Retina (tissue), 1 donor: ENCODE data around the gene BHMT.

ENCODE experiments used
- DNase-seq: peaks from one replicate; pipeline ENCODE4 v3.0.0-alpha.2; 2016

Gene BHMT, protein sequence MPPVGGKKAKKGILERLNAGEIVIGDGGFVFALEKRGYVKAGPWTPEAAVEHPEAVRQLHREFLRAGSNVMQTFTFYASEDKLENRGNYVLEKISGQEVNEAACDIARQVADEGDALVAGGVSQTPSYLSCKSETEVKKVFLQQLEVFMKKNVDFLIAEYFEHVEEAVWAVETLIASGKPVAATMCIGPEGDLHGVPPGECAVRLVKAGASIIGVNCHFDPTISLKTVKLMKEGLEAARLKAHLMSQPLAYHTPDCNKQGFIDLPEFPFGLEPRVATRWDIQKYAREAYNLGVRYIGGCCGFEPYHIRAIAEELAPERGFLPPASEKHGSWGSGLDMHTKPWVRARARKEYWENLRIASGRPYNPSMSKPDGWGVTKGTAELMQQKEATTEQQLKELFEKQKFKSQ

DNA sequence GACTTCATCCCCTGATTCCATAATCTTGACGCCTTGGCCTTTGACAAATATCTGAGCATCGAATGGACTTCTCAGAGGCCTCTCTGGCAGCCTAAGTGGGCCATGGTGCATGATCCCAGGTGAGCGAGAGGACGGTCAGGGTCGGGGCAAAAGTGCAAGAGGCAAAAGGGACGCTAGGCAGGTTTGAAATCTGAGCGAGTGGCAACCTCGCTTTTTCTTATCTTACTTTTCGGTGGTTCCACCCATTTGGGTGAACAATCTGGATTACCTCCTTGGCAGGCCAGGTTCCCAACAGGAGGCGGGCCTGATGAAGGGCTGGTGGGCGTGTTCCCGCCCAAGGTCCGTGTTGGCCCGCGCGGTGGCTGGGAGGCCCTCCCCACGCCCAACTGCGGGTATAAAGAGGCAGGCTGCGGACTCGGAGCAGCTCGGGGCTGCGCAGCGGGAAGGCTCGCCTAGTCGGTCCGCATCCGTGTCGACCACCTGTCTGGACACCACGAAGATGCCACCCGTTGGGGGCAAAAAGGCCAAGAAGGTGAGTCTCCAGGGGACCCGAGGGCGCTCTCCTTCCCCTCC is at the start of gene BHMT:
Gene BHMT, plus strand, starts transcription at position 423 of the 573 bp plus-strand sequence. Its CDS starts 77 bp downstream, at position 500.
- DNase-seq = peak; percentile 63

DNA sequence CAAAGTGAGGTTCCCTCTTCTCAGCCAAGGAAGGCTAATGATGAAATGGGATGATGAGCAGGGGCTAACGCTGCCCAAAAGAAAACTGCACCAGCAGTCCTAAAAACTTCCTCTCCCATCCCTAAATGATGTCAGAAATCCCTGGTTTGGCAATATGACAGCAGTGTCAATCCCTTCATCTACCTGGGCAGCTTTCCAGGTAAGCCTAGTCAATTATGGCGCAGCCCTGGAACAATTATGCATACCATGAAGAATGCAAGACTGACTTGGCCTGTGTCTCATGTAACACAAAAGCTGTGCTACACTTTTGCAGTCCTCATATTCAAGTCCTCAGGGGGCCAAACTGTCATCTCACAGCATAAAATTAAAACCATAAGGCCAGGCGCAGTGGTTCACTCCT is 49.2 kb upstream of the BHMT start:
- no peak for DNase-seq

DNA sequence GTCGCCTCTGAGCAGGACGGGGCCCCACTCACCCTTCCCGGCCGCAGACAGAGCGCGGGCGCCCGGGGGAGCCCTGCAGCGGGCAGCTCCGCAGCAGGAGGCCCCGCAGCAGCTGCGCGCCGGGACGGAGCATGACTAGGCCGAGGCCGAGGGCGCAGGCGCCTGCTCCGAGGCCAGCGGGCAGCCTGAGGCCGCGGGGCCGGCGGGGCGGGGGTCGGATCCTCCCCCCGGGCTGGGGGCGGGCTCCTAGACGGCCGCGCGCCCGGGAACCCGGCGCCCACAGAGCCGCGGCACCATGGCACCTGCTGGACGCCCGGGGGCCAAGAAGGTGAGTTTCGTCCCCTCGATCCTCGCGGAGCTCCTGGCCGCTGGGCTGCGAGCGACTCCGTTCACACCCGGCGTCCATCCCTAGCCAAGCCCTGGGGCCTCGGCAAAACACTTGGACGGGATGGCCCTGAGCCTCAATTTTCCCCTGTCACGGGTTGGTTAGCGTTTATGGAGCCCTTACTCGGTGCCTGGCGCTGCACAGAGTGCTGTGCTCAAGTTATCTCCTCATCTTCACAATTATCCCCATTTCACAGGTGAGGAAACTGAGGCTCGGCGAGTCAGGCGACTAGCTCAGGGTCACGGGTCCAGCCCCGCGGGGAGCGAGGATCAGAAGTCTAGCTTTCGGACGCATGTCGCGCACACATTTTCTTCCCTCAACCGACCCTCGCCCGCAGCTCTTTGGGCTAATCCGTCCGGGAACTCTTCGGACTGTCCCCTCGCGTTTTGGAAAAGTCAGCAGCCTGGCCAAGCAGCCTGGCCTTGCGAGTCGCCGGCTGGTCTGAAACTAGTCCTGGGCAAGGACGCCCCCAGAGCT is 41.9 kb upstream of the BHMT start, which contains the start of the genes BHMT2 and DMGDH:
Gene BHMT2, plus strand, starts transcription at position 280 of the 862 bp plus-strand sequence. Its CDS starts 16 bp downstream, at position 296.
Gene DMGDH, minus strand, starts transcription at position 187 of the 862 bp plus-strand sequence. Its CDS starts 54 bp downstream, at position 133.
- peak; percentile 28 for DNase-seq

DNA sequence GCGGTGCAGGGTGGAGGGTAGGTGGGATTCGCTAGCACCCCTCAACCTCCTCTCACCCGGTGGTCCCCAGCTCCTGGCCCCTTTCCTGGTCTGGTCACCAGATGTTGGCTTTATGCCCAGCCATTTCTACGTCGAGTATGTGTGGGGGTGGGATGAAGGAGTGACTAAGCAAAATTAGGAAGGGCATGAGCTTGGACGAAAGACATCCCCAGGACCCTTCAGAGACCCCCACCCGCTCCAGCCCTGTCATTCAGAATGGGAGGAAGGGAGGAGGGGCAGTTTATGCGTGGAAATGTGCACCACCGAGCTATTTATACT is 41.3 kb upstream of the BHMT start:
- DNase-seq = no peak

DNA sequence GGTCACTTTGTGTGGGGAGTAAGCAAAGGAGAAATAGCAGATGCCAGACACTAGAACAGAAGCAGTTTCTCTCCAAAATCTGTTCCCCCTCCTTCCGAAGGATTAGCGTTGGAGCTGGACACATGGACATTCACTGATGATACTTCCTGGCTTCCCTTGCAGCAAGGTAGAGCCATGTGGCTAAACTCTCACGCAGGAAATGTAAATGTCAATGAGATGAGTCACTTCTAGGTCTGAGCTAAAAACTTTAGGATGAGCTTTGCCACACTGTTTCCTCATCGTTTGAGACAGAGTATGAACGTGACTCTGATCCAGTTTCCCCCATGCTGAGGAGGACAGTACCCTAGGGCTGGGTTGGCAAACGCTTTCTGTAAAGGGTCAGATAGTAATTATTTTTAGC is 37.0 kb upstream of the BHMT start:
- no peak for DNase-seq

DNA sequence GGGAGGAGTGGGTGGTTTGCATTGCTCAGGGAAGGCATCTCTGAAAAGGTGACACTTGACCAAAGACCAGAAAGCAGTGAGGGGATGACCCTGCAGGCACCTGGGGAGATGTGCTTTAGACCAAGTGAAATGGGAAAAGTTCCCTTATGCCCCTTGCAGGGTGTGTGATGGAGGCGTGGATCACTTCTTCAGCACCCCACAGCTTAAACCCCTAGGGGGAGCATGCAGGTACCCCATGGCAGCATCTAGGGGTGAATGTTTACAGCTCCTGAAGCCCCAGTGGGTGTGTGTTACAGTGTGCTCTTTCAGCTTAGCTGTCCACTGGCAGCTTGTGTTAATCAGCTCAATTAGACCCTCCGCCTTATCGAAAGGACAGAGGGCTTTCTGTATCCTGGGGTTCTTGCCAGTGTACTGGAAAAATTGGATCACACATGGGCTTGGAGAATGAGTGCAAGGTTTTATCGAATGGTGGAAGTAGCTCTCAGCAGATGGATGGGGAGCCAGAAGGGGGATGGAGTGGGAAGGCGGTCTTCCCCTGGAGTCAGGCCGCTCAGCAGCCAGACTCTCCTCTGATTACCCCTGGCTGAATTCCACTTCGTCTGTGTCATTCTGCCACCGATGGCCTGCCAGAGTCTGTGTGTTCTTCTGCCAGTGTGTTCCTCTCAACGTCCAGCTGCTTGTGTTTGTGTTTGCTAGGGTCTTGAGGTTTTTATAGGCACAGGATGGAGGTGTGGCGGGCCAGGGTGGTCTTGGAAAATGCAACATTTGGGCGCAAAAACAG is 35.8 kb upstream of the BHMT start:
- DNase-seq = no peak

DNA sequence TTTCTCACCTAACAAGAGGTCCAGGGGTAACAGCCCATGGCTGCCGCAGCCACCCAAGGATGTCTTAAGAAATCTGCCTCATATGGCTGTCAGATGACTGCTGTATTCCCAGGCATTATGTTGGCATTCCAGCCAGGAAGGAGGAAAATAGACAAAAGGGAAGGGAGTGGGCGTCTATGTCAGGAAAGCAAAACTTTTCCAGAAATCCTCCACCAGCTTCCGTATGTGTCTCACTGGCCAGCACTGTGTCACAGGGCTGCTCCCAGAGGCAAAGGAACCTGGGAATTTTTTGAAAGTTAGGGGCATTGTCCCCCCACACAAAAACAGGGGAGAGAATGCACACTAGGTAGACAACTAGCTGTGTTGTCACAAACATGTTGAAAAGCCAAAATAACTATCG is 34.8 kb upstream of the BHMT start:
- no peak for DNase-seq

DNA sequence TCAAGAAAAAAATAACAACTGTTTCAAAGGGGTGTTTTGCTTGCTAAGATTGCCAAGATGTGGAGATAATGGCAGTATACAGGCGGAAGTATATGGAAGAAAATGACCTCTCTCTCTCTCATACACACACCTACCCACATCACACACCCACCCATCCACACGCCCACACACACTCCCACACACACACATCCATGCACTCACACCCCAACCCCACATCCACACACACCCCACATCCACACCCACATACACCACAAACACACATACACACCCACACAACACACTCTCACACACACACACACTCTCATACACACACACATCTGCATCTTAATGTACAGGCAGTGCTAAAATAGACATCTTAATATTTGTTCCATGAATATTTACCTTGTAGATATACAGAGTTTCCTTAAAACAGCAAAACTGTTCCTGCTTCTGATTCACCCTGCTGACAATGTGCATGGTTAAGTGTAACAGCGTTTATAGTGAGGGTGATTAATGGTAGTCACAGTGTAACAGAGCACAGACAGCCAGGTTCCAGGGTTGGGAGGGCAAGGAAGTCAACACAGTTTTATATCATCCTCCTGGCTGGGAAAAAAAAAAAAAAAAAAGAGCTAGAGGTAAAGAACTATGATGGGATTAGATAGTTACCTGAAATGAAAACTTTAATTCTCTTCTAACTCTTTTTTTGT is 33.8 kb upstream of the BHMT start:
- DNase-seq = no peak

DNA sequence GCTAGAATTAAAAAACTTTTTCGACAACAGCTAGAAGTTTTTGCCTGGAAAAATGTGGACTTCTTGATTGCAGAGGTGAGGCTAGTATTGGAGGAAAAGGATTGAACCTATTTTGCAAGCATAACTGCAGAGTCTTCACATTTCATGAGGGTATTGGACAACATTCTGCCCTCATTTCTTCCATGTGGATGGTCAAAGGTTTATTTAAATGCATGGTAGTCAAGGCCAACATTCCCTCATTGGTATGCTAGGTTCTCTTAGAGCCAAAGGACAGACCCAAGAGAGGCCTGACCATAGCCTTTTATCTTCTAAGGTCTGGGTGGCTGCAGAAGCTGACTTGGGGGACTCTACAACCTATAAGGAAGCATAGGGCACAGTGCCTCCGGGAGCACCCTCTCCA is 30.8 kb upstream of the BHMT start:
- no peak for DNase-seq

DNA sequence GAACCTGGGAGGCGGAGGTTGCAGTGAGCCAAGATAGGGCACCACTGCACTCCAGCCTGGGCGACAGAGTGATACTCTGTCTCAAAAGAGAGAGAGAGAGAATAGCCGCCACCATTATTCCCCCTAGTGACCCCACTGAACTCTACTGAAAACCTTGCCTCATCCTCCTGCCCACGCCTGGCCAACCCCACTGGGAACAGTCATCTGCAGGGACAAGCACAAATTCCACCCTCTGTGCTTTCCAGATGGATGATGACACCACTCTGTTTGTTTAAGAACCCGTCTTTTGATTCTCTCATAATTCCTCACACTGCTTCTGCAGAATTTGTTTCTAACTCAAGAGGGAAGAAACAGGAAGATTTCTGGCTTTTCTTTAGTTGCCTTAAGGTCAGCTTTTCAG is 29.8 kb upstream of the BHMT start:
- DNase-seq = no peak

DNA sequence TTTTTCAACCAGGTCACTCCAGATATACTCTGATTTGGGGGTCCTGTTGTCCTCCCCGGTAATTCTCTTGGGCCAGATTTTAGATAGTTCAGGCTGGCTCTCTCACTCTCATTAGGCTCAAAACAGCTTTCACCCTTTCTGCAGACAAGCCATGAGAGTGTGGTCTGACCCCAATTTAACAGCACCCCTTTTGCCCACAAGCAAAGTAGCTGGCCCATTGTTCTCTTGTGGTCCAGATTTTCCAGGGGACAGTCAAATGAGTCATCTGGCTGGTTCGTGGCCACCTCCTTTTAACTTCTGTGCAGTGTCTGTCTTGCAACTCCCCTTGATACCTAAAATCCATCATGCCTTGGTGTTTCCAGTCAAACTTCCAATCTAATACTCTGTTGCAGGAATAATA is 25.5 kb upstream of the BHMT start:
- DNase-seq = no peak

DNA sequence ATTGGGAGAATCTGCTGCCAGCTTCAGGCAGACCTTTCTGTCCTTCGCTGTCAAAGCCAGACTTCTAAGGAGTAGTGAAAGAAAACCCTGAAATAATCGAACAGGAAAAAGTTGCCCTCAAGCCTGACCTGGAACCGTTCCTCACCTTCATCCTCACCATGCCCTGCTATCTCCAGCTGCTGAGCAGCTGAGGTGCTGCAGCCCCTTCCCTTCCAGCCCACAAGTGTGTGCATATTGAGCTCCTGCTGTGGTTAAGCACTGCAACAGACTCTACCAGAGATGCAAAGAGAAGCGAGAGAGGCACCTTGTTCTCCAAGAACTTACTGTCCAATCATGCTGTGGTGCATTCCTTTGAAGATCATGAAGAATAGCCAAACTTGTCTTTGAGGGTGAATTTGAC is 23.1 kb upstream of the BHMT start:
- DNase-seq = no peak

DNA sequence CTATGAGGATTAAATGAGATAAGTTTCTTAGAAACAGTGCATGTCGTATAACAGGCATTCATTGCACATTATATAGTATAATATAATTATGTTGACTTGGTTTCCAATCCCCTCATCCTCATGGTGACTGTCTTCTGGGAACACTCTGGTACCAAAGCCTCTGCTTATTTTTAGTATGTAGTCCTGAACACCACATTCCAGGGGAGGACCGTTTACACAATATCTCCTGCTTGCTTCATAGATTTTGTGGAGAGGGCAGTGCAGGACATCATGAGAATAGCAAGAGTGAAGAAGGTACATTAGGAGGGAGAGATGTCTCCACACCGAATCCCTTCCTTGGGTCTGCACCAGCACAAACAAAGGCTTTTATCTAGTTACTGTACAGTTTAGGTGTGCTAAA is 20.5 kb upstream of the BHMT start:
- DNase-seq = no peak

DNA sequence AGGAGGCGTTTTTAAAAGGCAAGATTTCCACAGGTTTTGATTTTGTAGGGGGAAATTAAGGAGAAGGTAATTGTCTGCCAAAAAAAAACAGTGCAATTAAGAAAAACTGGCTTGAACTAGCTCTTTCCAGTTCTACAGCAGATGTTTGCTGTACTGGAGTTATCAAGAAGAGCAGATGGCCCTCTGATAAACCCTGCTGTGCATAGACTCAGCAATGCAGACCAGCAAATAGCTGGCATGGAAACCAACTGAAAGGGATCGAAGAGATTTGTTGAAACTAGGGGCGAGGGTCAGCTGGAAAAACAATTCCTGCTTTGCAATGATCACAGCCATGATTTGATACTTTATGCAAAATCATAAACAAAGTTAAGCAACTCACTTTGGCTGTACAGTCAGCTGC is 17.8 kb upstream of the BHMT start:
- peak; percentile 34 for DNase-seq

DNA sequence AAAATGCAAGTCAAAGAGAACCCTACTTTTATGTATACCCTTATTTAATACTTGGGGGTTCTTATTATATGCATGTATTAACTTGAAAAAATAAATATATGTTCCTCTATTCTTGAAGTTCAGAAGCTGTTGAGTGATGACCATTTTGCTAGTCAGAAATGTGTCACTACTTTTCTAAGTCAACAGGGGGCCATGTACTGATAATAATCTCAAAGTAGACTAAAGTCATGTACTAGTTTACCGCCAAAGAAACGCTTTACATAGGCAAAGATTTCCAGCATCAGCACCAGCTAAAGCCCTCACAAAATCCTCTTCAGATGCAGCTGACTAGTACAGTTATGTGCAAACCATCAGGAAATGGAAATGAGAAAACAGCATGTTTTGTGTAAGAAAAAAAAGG is 5.7 kb upstream of the BHMT start:
- DNase-seq = no peak

DNA sequence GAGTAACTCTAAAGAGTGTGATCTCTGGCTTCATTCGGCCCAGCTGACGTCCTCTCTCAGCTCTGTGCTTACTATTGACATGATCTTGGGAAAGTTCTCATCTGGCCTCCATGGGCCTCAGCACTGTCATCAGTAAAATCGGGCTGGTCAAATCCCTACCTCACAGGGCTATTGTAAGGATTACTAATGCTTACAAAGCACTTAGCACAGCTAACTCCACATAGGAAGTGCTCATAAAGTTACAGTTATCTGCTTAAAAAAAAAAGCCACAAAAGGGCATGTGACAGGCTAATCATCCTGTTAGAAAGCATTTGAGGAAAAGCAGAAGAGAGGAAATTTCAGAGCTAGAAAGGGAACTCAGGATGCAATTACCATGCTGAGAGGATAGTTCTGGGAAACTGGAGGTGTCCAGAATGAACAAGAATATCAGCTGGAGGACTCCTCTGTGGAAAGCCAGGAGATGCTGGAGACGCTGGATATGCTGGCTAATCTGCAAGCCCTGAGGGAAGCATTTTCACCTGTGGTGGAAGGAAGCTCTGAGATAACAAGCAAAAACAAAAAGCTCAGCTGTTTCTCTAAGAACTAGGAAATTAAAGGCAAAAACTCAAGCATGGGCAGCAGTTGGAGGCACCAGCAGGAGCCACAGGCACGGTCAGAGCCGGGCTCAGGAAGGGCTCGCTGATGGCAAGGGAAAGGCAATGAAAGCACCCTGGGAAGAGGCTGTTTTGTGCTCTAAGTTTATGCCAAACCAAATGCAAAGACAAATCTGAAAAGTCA is 4.4 kb upstream of the BHMT start:
- DNase-seq = no peak

DNA sequence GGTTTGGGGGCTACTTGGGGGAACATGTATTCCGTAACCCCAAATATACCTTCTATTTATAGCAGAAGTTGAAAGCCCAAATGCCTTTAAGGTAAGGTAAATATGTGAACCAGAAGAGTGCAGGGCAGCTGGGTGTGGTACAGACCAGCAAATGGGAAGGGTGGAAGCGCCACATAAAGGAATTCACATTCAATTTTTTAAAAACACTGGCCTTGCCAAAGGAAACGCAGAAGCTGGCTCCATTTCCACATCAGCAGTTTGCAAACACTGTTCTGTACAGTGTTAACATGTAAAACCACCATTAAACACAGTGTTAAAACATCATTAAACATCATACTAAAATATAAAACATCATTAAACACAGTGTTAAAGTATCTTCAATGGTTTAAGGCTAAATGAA is 3.5 kb upstream of the BHMT start:
- no peak for DNase-seq

DNA sequence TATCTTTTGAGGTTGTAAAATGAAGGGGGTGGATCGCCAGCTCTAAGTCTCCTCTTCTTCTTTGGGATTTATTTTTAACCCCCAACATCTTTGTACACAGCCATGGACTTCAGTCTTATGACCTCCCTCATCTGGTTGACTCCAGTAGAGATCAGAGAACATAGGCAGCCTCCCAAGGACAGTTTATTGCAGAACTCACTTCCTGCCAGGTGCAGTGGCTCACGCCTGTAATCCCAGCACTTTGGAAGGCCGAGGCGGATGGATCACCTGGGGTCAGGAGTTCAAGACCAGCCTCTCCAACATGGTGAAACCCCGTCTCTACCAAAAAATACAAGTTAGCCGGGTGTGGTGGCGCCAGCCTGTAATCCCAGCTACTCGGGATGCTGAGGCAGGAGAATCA is 2.8 kb upstream of the BHMT start:
- DNase-seq = no peak

DNA sequence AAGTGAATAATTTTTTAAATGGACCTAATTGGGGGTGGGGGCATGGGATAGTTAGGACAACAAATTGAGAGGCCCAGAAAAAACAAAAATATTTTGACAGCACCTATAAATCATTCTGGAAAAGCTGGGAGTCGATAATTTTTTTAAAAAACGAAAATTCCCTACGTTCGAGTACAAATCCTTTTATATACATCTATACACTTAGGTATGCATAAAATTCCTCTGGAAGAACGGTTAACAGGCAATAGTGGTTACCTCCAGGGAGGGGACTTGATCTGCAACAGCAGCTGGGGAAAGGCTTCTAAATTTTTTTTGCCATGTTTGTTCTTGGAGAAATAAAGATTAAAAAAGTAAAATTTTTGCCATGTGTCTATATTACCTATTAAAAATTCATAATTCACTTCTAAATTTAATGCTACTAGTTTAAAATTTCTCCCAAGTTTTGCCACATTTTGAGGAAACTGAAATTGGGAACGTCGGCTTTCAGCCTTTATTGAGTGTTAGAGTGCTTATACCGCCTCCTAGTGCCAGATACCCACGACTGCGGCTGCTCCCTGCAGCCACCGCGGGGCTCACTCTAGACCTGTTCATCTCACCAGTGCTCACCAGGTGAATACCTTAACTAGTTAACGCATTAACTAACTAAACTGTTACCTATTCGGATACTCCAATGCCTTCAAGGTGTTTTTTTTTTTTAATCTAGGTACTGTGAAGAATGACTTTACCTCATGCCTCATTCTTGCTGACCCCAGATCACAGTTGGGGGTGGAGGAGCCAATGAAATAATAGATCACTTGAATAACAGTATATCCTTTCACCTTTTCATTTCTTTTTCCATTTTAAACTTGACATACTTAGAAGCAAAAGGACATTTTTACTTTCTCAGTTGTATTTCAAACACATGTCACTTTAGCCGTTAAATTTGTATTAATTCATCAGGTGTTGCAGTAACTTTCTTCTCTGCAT is 1.8 kb upstream of the BHMT start:
- peak; percentile 16 for DNase-seq
